HepG2 (cell line): ENCODE results near the gene RAB38. TPM values are rescaled to one million over a fixed set of nuclear protein-coding genes. Genes with fewer than 3 reads are reported as not detected.

Source experiments
- ATAC-seq: fragments of 200-7000 bp; cut with Tn5 transposase; 3 replicates; pipeline ENCODE4 v1.9.1; 2020; ENCODE audit warnings: mild to moderate bottlenecking, moderate library complexity
- BruUV-seq: library from RNA; stranded (reverse); fragments of 400-500 nt; replicated peaks from 2 replicates; lab custom pipeline; 2021; lab: Mats Ljungman, UMichigan
- CTCF ChIA-PET: fragments of 300-600 bp; formaldehyde crosslinking; extraction: SDS; loops from one replicate; lab custom pipeline; 2021; ENCODE audit warnings: low total read pairs, inconsistent platforms, low intra/inter-chr PET ratio; lab: Yijun Ruan, JAX
- POLR2A ChIA-PET: fragments of 350-600 bp; sonication (Branson Sonifier 250); formaldehyde crosslinking; loops from one replicate; lab custom pipeline; 2020; ENCODE audit warnings: antibody characterized with exemption, inconsistent platforms; lab: Yijun Ruan, JAX
- DNase-seq: peaks from one replicate; pipeline ENCODE4 v3.0.0-alpha.2; 2015; ENCODE audit warnings: low spot score
- FAIRE-seq: peaks from 3 replicates; lab custom pipeline; 2011; peaks lifted over from hg19 to GRCh38; lab: Jason Lieb, UNC
- H2AFZ ChIP-seq: one replicate; pipeline ENCODE4 v1.6.1; 2011; ENCODE audit warnings: low read length, inconsistent platforms
- H3K27ac ChIP-seq: fragments of 300-600 bp; 3 replicates; pipeline ENCODE4 v1.8.0; 2011; ENCODE audit warnings: mixed run types, mild to moderate bottlenecking, mixed read lengths, low read length, inconsistent platforms; ENCODE audit not compliant: insufficient read depth; ENCODE audit errors: extremely low read length
- H3K27me3 ChIP-seq, 2 experiments: fragments of 200-600 bp in 1 of 2; 2 replicates in 1 of 2; 3 replicates in 1 of 2; pipeline versions ENCODE4 v1.6.0 to v1.8.0; 2011; ENCODE audit warnings: low read length in 2 of 2, mild to moderate bottlenecking in 2 of 2, moderate library complexity in 2 of 2, inconsistent platforms in 1 of 2; ENCODE audit not compliant: insufficient read depth in 2 of 2, control insufficient read depth in 1 of 2
- H3K36me3 ChIP-seq, 2 experiments: fragments of 200-600 bp in 1 of 2; replicated peaks in 1 of 2; 2 replicates in 1 of 2; 3 replicates in 1 of 2; pipeline versions ENCODE4 v1.5.1 to v1.8.0; 2011; ENCODE audit warnings: low read length in 2 of 2, inconsistent platforms in 1 of 2; ENCODE audit not compliant: insufficient read depth in 2 of 2, control insufficient read depth in 1 of 2
- H3K4me1 ChIP-seq: 2 replicates; pipeline ENCODE4 v1.5.1; 2012; ENCODE audit warnings: low read length, inconsistent platforms; ENCODE audit not compliant: insufficient read depth
- H3K4me2 ChIP-seq: 2 replicates; pipeline ENCODE4 v1.6.0; 2011; ENCODE audit warnings: low read depth, low read length, inconsistent platforms
- H3K4me3 ChIP-seq, 3 experiments: fragments of 200-600 bp in 1 of 3; sonication (generic), shearing (Covaris generic) in 1 of 3; replicated peaks in 1 of 3; 2 replicates each; pipeline ENCODE4 v1.5.1; 2011 to 2016; ENCODE audit warnings: low read length in 3 of 3, inconsistent platforms in 2 of 3, low read depth in 2 of 3, mild to moderate bottlenecking in 2 of 3, control low read depth in 1 of 3, mixed read lengths in 1 of 3; ENCODE audit not compliant: insufficient read depth in 1 of 3
- H3K79me2 ChIP-seq: one replicate; pipeline ENCODE4 v1.6.1; 2011; ENCODE audit warnings: low read length, inconsistent platforms; ENCODE audit not compliant: insufficient read depth
- H3K9ac ChIP-seq: 2 replicates; pipeline ENCODE4 v1.6.0; 2011; ENCODE audit warnings: mild to moderate bottlenecking, low read depth, low read length, inconsistent platforms; ENCODE audit not compliant: insufficient read depth
- H3K9me3 ChIP-seq: 2 replicates; pipeline ENCODE4 v1.5.1; 2012; ENCODE audit warnings: mild to moderate bottlenecking, low read length
- H4K20me1 ChIP-seq: 2 replicates; pipeline ENCODE4 v1.6.0; 2011; ENCODE audit warnings: inconsistent platforms, mild to moderate bottlenecking, low read length, moderate library complexity; ENCODE audit not compliant: insufficient read depth
- ARID3A ChIP-seq: IDR thresholded peaks from 2 replicates; pipeline ENCODE4 v1.6.1; 2012; ENCODE audit warnings: low read depth, low read length, improper control_type of control experiment
- CBX1 ChIP-seq: IDR thresholded peaks from one replicate; pipeline ENCODE4 v1.6.1; 2016; ENCODE audit warnings: antibody characterized with exemption, low read depth
- CHD2 ChIP-seq: IDR thresholded peaks from 2 replicates; pipeline ENCODE4 v1.6.1; 2011; ENCODE audit warnings: low read depth, low read length, improper control_type of control experiment
- GTF3A ChIP-seq: sonication (generic); formaldehyde crosslinking; conservative IDR thresholded peaks from 2 replicates; pipeline ENCODE4 v1.4.0; 2020; ENCODE audit warnings: mild to moderate bottlenecking, missing genetic modification reagents
- HOXA5 ChIP-seq: sonication (generic); formaldehyde crosslinking; IDR thresholded peaks from 2 replicates; pipeline ENCODE4 v1.4.0; 2020; ENCODE audit warnings: missing genetic modification reagents
- MAFK ChIP-seq, 2 experiments: IDR thresholded peaks in 1 of 2; conservative IDR thresholded peaks in 1 of 2; 2 replicates each; pipeline ENCODE4 v1.6.1; 2011; ENCODE audit warnings: improper control_type of control experiment in 2 of 2, low read length in 2 of 2
- MTF1 ChIP-seq: sonication (generic); formaldehyde crosslinking; IDR thresholded peaks from 2 replicates; pipeline ENCODE4 v1.5.0; 2020; ENCODE audit warnings: missing genetic modification reagents
- PAF1 ChIP-seq: IDR thresholded peaks from 2 replicates; pipeline ENCODE4 v1.6.1; 2016; ENCODE audit warnings: missing genetic modification reagents, missing compliant biosample characterization
- SIN3A ChIP-seq: IDR thresholded peaks from 2 replicates; pipeline ENCODE4 v1.6.1; 2011; ENCODE audit warnings: low read depth, mild to moderate bottlenecking, control low read depth, low read length, borderline replicate concordance
- SRSF9 ChIP-seq: fragments of 200-400 bp; formaldehyde crosslinking; IDR thresholded peaks from 2 replicates; pipeline ENCODE4 v1.6.1; 2018; ENCODE audit warnings: borderline replicate concordance, mild to moderate bottlenecking, low read depth, low read length; ENCODE audit not compliant: insufficient read depth, poor library complexity, severe bottlenecking
- ZBTB49 ChIP-seq: sonication (generic); formaldehyde crosslinking; IDR thresholded peaks from 2 replicates; pipeline ENCODE4 v1.4.0; 2020; ENCODE audit warnings: missing genetic modification reagents, borderline replicate concordance
- ZNF256 ChIP-seq: sonication (generic); formaldehyde crosslinking; conservative IDR thresholded peaks from 2 replicates; pipeline ENCODE4 v1.4.0; 2020; ENCODE audit warnings: missing genetic modification reagents
- ZNF263 ChIP-seq: sonication (generic); formaldehyde crosslinking; IDR thresholded peaks from 2 replicates; pipeline ENCODE4 v1.4.0; 2020; ENCODE audit warnings: missing genetic modification reagents
- WGBS: methylation state at CpG from one replicate; pipeline ENCODE4 v1.1.6; 2017; ENCODE audit warnings: low lambda C conversion rate; 5-methylcytosine and 5-hydroxymethylcytosine counted together
- in situ Hi-C: cut with HindIII; loops from 2 replicates; pipeline ENCODE4 v1.10.0; 2017; ENCODE audit warnings: low pct_unique_long_range_greater_than_20kb; ENCODE audit not compliant: extremely low pct_ligation_motif_present
- intact Hi-C: fragments of 100-400 bp; cut with micrococcal nuclease; formaldehyde crosslinking; loops from one replicate; pipeline ENCODE4 v1.10.0; 2022; ENCODE audit not compliant: unreplicated experiment
- polyA plus RNA-seq, 8 experiments: library from polyadenylated mRNA; depleted of rRNA in 3 of 8; stranded (reverse) in 7 of 8; unstranded in 1 of 8; fragments of >200 nt; fragmentation: Illumina TruSeq in 4 of 8; extraction: Trizol in 4 of 8; gene quantifications; 2 replicates each; pipeline versions ENCODE4 v1.2.1 to v1.2.3, GENCODE V29; 2011 to 2016; ENCODE audit warnings: low read depth in 4 of 8, missing spikeins in 1 of 8, mixed read lengths in 1 of 8; ENCODE audit not compliant: insufficient read depth in 1 of 8
- total RNA-seq, 5 experiments: library from RNA; depleted of rRNA; stranded (reverse); fragments of >200 nt; fragmentation: Illumina TruSeq; extraction: Trizol; gene quantifications; 2 replicates each; pipeline ENCODE4 v1.2.3, GENCODE V29; 2016; ENCODE audit warnings: low read depth in 1 of 5
- TF ChIP-seq, protein P1 (sequence below): sonication (generic); formaldehyde crosslinking; IDR thresholded peaks from 2 replicates; pipeline ENCODE4 v1.4.0; 2020; ENCODE audit warnings: mild to moderate bottlenecking, missing genetic modification reagents

Gene RAB38
- total and polyA plus RNA-seq, 2 of the 13 experiments (the other 11 are each of a cell fraction or from before 2014, with no cell fraction given): 0.13 to 0.30 TPM

DNA sequence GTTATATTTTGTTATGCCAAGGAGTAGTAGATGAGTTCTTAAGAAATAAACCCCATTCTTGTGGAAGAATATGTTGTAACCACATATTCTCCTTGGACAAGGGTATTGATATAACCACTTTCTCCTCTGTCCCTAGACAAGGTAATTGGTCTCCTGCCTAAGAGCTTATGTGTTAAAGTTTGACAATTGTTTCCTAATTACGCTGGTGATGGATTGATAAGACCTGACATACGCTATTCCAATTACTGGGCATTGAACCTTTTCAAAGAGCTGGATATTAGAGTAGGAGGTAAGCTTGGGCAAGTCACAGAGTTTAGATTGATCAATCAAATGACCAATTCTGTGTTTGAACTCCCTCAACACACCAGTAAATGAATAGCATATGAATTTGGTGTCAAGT is 88.9 kb downstream of the RAB38 start:
- Histone ChIP-seq H2AFZ (no peak overlapping the region), H3K4me3 (no peak overlapping the region), H3K4me2 (no peak overlapping the region), H4K20me1 (no peaks in the 10 kb centered on the region), H3K27ac (no peak overlapping the region), H3K9ac (no peak overlapping the region), H3K79me2 (no peaks in the 10 kb centered on the region), H3K36me3 (no peaks in the 10 kb centered on the region), H3K27me3 (no peaks in the 10 kb centered on the region), H3K9me3 (no peaks in the 10 kb centered on the region), H3K4me1 (no peaks in the 10 kb centered on the region)
- no TSS peak for BruUV-seq
- 4% methylated on average over 2 of the region's 2 CpGs for WGBS
- ATAC-seq (no peak), DNase-seq (no peak), FAIRE-seq (no peak)
- ChIA-PET CTCF (no interaction called here), POLR2A (no interaction called here)
- intact Hi-C loops: no loop called here
- in situ Hi-C loops: no loop called here
- TF ChIP-seq GTF3A: no peak
- no peak for TF ChIP-seq SRSF9
- no peak for TF ChIP-seq MAFK (conservative IDR thresholded peaks at IDR 0.05 in 1 of 2, IDR thresholded peaks at IDR 0.05 in 1 of 2; ENCODE audit: low read length in 2 of 2)
- TF ChIP-seq HOXA5 (CRISPR knock-in tag): no peak
- TF ChIP-seq, all 625 proteins: peak for 0

DNA sequence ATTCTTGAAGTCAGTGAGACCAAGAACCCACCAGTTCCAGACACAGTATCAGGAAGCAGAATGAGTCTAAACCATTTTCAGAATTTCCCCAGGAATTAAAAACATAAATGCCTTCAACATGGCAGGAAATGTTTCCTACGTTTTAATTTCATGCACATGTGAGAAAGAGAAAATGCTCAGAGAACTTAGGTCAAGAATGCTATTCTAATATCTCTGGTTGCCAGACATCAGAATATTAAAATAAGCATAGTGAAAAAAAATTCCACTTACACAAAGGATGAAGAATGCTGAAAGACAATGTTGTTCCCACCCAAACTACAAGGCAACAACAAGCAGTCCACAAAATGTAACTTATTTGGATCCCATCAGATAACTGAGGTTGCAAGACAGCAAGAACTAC is 104.8 kb downstream of the RAB38 start:
- no peak for FAIRE-seq
- 3% methylated on average over 1 of the region's 1 CpG for WGBS
- Histone ChIP-seq H3K9ac (no peak overlapping the region), H3K4me2 (no peak overlapping the region), H2AFZ (no peak overlapping the region), H3K4me3 (no peak overlapping the region), H4K20me1 (no peaks in the 10 kb centered on the region), H3K9me3 (no peaks in the 10 kb centered on the region), H3K79me2 (no peaks in the 10 kb centered on the region), H3K27ac (no peak overlapping the region), H3K36me3 (no peaks in the 10 kb centered on the region), H3K4me1 (no peaks in the 10 kb centered on the region), H3K27me3 (no peaks in the 10 kb centered on the region)
- ChIA-PET CTCF (no interaction called here), POLR2A (no interaction called here)
- ATAC-seq: no peak
- BruUV-seq: no TSS peak
- DNase-seq: no peak
- in situ Hi-C loops (no loop called here), intact Hi-C loops (no loop called here)
- TF ChIP-seq, protein P1, sequence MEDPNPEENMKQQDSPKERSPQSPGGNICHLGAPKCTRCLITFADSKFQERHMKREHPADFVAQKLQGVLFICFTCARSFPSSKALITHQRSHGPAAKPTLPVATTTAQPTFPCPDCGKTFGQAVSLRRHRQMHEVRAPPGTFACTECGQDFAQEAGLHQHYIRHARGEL: no peak
- TF ChIP-seq ARID3A (no peak), CBX1 (no peak), ZBTB49 (CRISPR knock-in tag) (no peak), CHD2 (no peak), ZNF263 (no peak), SIN3A (no peak), ZNF256 (CRISPR knock-in tag) (no peak), PAF1 (CRISPR knock-in tag) (no peak), MTF1 (no peak)
